Parathyroid adenoma (tissue), 2 donors: ENCODE data around the gene ZNF202.

Experiments used
- H2AFZ ChIP-seq: fragments of 300-600 bp; sonication (generic); one replicate; pipeline ENCODE4 v1.7.0; 2017; ENCODE audit warnings: antibody characterized with exemption, mild to moderate bottlenecking
- H3K27ac ChIP-seq: fragments of 300-600 bp; sonication (generic); one replicate; pipeline ENCODE4 v1.7.0; 2017
- H3K27me3 ChIP-seq: fragments of 300-600 bp; sonication (generic); one replicate; pipeline ENCODE4 v1.7.0; 2017; ENCODE audit warnings: low read length; ENCODE audit not compliant: control insufficient read depth, insufficient read depth
- H3K36me3 ChIP-seq: fragments of 300-600 bp; sonication (generic); one replicate; pipeline ENCODE4 v1.7.0; 2017; ENCODE audit warnings: low read length; ENCODE audit not compliant: control insufficient read depth, insufficient read depth
- H3K4me1 ChIP-seq: fragments of 300-600 bp; sonication (generic); one replicate; pipeline ENCODE4 v1.7.0; 2017; ENCODE audit warnings: control low read depth
- H3K4me2 ChIP-seq: fragments of 300-600 bp; sonication (generic); one replicate; pipeline ENCODE4 v1.7.0; 2017; ENCODE audit warnings: low read length
- H3K4me3 ChIP-seq: fragments of 300-600 bp; sonication (generic); one replicate; pipeline ENCODE4 v1.7.0; 2017; ENCODE audit warnings: low read depth, low read length
- H3K79me2 ChIP-seq: fragments of 300-600 bp; sonication (generic); one replicate; pipeline ENCODE4 v1.7.0; 2017; ENCODE audit warnings: control low read depth
- H3K9ac ChIP-seq: fragments of 300-600 bp; sonication (generic); one replicate; pipeline ENCODE4 v1.7.0; 2017; ENCODE audit warnings: mild to moderate bottlenecking
- H3K9me3 ChIP-seq: fragments of 300-600 bp; sonication (generic); one replicate; pipeline ENCODE4 v1.7.0; 2017; ENCODE audit warnings: low read length; ENCODE audit not compliant: control insufficient read depth
- CTCF ChIP-seq: fragments of 300-600 bp; sonication (generic); IDR thresholded peaks from one replicate; pipeline ENCODE4 v1.7.0; 2017; ENCODE audit warnings: antibody characterized with exemption, mild to moderate bottlenecking
- donor health status: primary hyperparathyroidism.

The ZNF202 gene

GRCh38 chr11:123696183-123696582 is 45.3 kb downstream of the ZNF202 start:
- H3K79me2 ChIP-seq, result no peaks in the 10 kb centered on the region
- H2AFZ ChIP-seq, result no peak overlapping the region
- no peaks in the 10 kb centered on the region for H3K9me3 ChIP-seq
- H3K9ac ChIP-seq, result no peak overlapping the region
- H3K27me3 ChIP-seq, result no peaks in the 10 kb centered on the region
- no peaks in the 10 kb centered on the region for H3K36me3 ChIP-seq
- no peak overlapping the region for H3K4me3 ChIP-seq
- H3K4me1 ChIP-seq, result no peaks in the 10 kb centered on the region
- no peak overlapping the region for H3K27ac ChIP-seq
- no peak overlapping the region for H3K4me2 ChIP-seq
- no peak for TF ChIP-seq CTCF

GRCh38 chr11:123695231-123695630 is 46.2 kb downstream of the ZNF202 start:
- no peak for TF ChIP-seq CTCF
- H3K4me3 ChIP-seq, result no peak overlapping the region

GRCh38 chr11:123694551-123694950 is 46.9 kb downstream of the ZNF202 start:
- Histone ChIP-seq H2AFZ (no peak overlapping the region), H3K27ac (no peak overlapping the region), H3K4me1 (no peaks in the 10 kb centered on the region), H3K4me2 (no peak overlapping the region), H3K9me3 (no peaks in the 10 kb centered on the region), H3K79me2 (no peaks in the 10 kb centered on the region), H3K36me3 (no peaks in the 10 kb centered on the region), H3K4me3 (no peak overlapping the region), H3K9ac (no peak overlapping the region), H3K27me3 (no peaks in the 10 kb centered on the region)
- no peak for TF ChIP-seq CTCF

More at GRCh38 chr11:123695231-123695630, 46.2 kb downstream of the ZNF202 start:
- Histone ChIP-seq H2AFZ (no peak overlapping the region), H3K27me3 (no peaks in the 10 kb centered on the region), H3K4me1 (no peaks in the 10 kb centered on the region), H3K4me2 (no peak overlapping the region), H3K9ac (no peak overlapping the region), H3K79me2 (no peaks in the 10 kb centered on the region), H3K36me3 (no peaks in the 10 kb centered on the region), H3K9me3 (no peaks in the 10 kb centered on the region), H3K27ac (no peak overlapping the region)

GRCh38 chr11:123692961-123693360 is 48.5 kb downstream of the ZNF202 start:
- H3K9me3 ChIP-seq, result no peaks in the 10 kb centered on the region
- no peak overlapping the region for H3K4me2 ChIP-seq
- H3K36me3 ChIP-seq, result no peaks in the 10 kb centered on the region
- no peaks in the 10 kb centered on the region for H3K27me3 ChIP-seq
- H3K27ac ChIP-seq, result no peak overlapping the region
- no peak overlapping the region for H3K4me3 ChIP-seq
- no peak overlapping the region for H2AFZ ChIP-seq
- H3K4me1 ChIP-seq, result no peaks in the 10 kb centered on the region
- H3K9ac ChIP-seq, result no peak overlapping the region
- TF ChIP-seq CTCF, result no peak
- no peaks in the 10 kb centered on the region for H3K79me2 ChIP-seq

- Histone ChIP-seq H3K9ac (no peak overlapping the region), H3K27ac (no peak overlapping the region), H3K79me2 (no peaks in the 10 kb centered on the region), H2AFZ (peak overlapping the region; percentile 53), H3K9me3 (no peaks in the 10 kb centered on the region), H3K36me3 (no peaks in the 10 kb centered on the region), H3K4me3 (no peak overlapping the region), H3K4me2 (no peak overlapping the region), H3K4me1 (no peaks in the 10 kb centered on the region), H3K27me3 (no peaks in the 10 kb centered on the region)
- TF ChIP-seq CTCF, result no peak
Observed at GRCh38 chr11:123690485-123690884, 51.0 kb downstream of the ZNF202 start.
